Measurements from ENCODE around the gene FOSB. TPM values are rescaled to one million over a fixed set of nuclear protein-coding genes. Genes with fewer than 3 reads are reported as not detected.

Gene FOSB
- polyA plus RNA-seq, 1 donor from 2014 or later = 2.1 TPM

DNA sequence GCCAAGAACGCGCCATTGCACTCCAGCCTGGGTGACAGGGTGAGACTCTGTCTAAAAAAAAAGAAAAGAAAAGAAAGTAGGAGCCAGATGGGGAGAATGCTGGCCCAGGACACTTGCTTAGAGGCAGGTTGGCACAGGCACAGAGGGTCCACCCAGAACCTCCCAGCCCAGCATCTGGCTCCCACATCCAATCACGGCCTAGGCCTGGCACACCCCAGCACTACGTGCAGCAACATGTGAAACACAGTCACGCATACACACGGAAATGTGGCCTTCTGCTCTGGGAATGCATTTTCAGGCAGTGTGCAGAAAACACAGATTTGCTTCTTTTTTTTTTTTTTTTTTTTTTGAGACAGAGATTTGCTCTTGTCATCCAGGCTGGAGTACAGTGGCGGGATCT lies 20.9 kb upstream of the FOSB start:
- TF ChIP-seq EZH2 (IDR thresholded peaks at IDR 0.05; ENCODE audit: borderline replicate concordance, insufficient read depth, low read length, poor library complexity, severe bottlenecking) (no peak), SMC3 (conservative IDR thresholded peaks at IDR 0.05; ENCODE audit: poor library complexity) (no peak), POLR2AphosphoS5 (IDR thresholded peaks at IDR 0.05) (no peak), EP300 (conservative IDR thresholded peaks at IDR 0.05; ENCODE audit: poor library complexity, severe bottlenecking) (no peak), REST (IDR thresholded peaks at IDR 0.05; ENCODE audit: borderline replicate concordance) (no peak), TAF1 (IDR thresholded peaks at IDR 0.05; ENCODE audit: low read depth) (no peak), MXI1 (conservative IDR thresholded peaks at IDR 0.05; ENCODE audit: poor library complexity, severe bottlenecking) (no peak), RAD21 (conservative IDR thresholded peaks at IDR 0.05) (no peak)
- TF ChIP-seq, protein P1, sequence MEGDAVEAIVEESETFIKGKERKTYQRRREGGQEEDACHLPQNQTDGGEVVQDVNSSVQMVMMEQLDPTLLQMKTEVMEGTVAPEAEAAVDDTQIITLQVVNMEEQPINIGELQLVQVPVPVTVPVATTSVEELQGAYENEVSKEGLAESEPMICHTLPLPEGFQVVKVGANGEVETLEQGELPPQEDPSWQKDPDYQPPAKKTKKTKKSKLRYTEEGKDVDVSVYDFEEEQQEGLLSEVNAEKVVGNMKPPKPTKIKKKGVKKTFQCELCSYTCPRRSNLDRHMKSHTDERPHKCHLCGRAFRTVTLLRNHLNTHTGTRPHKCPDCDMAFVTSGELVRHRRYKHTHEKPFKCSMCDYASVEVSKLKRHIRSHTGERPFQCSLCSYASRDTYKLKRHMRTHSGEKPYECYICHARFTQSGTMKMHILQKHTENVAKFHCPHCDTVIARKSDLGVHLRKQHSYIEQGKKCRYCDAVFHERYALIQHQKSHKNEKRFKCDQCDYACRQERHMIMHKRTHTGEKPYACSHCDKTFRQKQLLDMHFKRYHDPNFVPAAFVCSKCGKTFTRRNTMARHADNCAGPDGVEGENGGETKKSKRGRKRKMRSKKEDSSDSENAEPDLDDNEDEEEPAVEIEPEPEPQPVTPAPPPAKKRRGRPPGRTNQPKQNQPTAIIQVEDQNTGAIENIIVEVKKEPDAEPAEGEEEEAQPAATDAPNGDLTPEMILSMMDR (IDR thresholded peaks at IDR 0.05; ENCODE audit: poor library complexity, severe bottlenecking) = no peak
- Histone ChIP-seq H3K4me3 (ENCODE audit: low read length) (no peak overlapping the region), H3K9ac (ENCODE audit: low read length) (no peak overlapping the region), H3K27me3 (ENCODE audit: insufficient read depth, low read depth, low read length) (no peaks in the 10 kb centered on the region), H4K20me1 (ENCODE audit: insufficient read depth) (no peaks in the 10 kb centered on the region), H3F3A (ENCODE audit: insufficient read depth, low read length, poor library complexity, severe bottlenecking) (no peaks in the 10 kb centered on the region), H3K27ac (ENCODE audit: low read length) (no peak overlapping the region), H3K9me2 (ENCODE audit: insufficient read depth, low read length) (no peaks in the 10 kb centered on the region), H3K36me3 (ENCODE audit: insufficient read depth, low read length) (no peaks in the 10 kb centered on the region), H3K79me2 (replicated peaks; ENCODE audit: insufficient read depth, low read length) (no peaks in the 10 kb centered on the region), H3K9me3 (ENCODE audit: low read length) (no peaks in the 10 kb centered on the region), H2AFZ (ENCODE audit: low read depth, low read length) (no peak overlapping the region), H3K4me2 (ENCODE audit: low read length) (no peak overlapping the region)

DNA sequence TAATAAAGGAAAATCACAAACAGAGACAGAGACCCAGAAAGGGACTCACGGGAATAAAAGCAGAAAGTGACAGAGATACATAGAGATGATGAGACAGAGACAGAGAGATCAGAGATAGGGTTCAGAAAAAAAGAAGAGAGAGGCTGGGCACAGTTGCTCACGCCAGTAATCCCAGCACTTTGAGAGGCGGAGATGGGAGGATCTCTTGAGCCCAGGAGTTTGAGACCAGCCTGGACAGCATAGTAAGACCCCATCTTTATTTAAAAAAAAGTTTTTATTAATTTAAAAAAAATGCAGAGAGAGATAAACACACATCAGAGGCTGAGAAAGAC lies 19.4 kb upstream of the FOSB start:
- H4K20me1 ChIP-seq (ENCODE audit: insufficient read depth) = no peaks in the 10 kb centered on the region
- H3K27me3 ChIP-seq (ENCODE audit: insufficient read depth, low read depth, low read length) = no peaks in the 10 kb centered on the region
- H3F3A ChIP-seq (ENCODE audit: insufficient read depth, low read length, poor library complexity, severe bottlenecking) = no peaks in the 10 kb centered on the region
- H3K27ac ChIP-seq (ENCODE audit: low read length) = no peak overlapping the region
- no peaks in the 10 kb centered on the region for H3K9me3 ChIP-seq (ENCODE audit: low read length)
- no peak overlapping the region for H3K9ac ChIP-seq (ENCODE audit: low read length)
- no peaks in the 10 kb centered on the region for H3K36me3 ChIP-seq (ENCODE audit: insufficient read depth, low read length)
- no peaks in the 10 kb centered on the region for H3K79me2 ChIP-seq (replicated peaks; ENCODE audit: insufficient read depth, low read length)
- no peaks in the 10 kb centered on the region for H3K9me2 ChIP-seq (ENCODE audit: insufficient read depth, low read length)
- no peak overlapping the region for H3K4me3 ChIP-seq (ENCODE audit: low read length)
- TF ChIP-seq SMC3 (conservative IDR thresholded peaks at IDR 0.05; ENCODE audit: poor library complexity) (no peak), POLR2AphosphoS5 (IDR thresholded peaks at IDR 0.05) (no peak), MXI1 (conservative IDR thresholded peaks at IDR 0.05; ENCODE audit: poor library complexity, severe bottlenecking) (no peak)
- no peak overlapping the region for H3K4me2 ChIP-seq (ENCODE audit: low read length)
- no peak overlapping the region for H2AFZ ChIP-seq (ENCODE audit: low read depth, low read length)

GRCh38 chr19:45448887-45449299 lies 18.9 kb upstream of the FOSB start:
- H3K27ac ChIP-seq (ENCODE audit: low read length) = no peak overlapping the region
- H2AFZ ChIP-seq (ENCODE audit: low read depth, low read length) = no peak overlapping the region
- no peaks in the 10 kb centered on the region for H3K9me3 ChIP-seq (ENCODE audit: low read length)
- H3K79me2 ChIP-seq (replicated peaks; ENCODE audit: insufficient read depth, low read length) = no peaks in the 10 kb centered on the region
- no peaks in the 10 kb centered on the region for H3F3A ChIP-seq (ENCODE audit: insufficient read depth, low read length, poor library complexity, severe bottlenecking)
- H3K4me3 ChIP-seq (ENCODE audit: low read length) = no peak overlapping the region
- no peaks in the 10 kb centered on the region for H3K9me2 ChIP-seq (ENCODE audit: insufficient read depth, low read length)
- no peak for TF ChIP-seq REST (IDR thresholded peaks at IDR 0.05; ENCODE audit: borderline replicate concordance)
- no peak for TF ChIP-seq MXI1 (conservative IDR thresholded peaks at IDR 0.05; ENCODE audit: poor library complexity, severe bottlenecking)
- no peak for TF ChIP-seq EZH2 (IDR thresholded peaks at IDR 0.05; ENCODE audit: borderline replicate concordance, insufficient read depth, low read length, poor library complexity, severe bottlenecking)
- TF ChIP-seq TAF1 (IDR thresholded peaks at IDR 0.05; ENCODE audit: low read depth) = no peak
- no peak for TF ChIP-seq RAD21 (conservative IDR thresholded peaks at IDR 0.05)
- no peak for TF ChIP-seq SMC3 (conservative IDR thresholded peaks at IDR 0.05; ENCODE audit: poor library complexity)
- no peak for TF ChIP-seq POLR2AphosphoS5 (IDR thresholded peaks at IDR 0.05)
- no peak for TF ChIP-seq EP300 (conservative IDR thresholded peaks at IDR 0.05; ENCODE audit: poor library complexity, severe bottlenecking)
- TF ChIP-seq, protein P1 (IDR thresholded peaks at IDR 0.05; ENCODE audit: poor library complexity, severe bottlenecking) = no peak
- H3K9ac ChIP-seq (ENCODE audit: low read length) = no peak overlapping the region
- no peaks in the 10 kb centered on the region for H3K27me3 ChIP-seq (ENCODE audit: insufficient read depth, low read depth, low read length)
- H4K20me1 ChIP-seq (ENCODE audit: insufficient read depth) = no peaks in the 10 kb centered on the region
- H3K4me2 ChIP-seq (ENCODE audit: low read length) = no peak overlapping the region
- no peaks in the 10 kb centered on the region for H3K36me3 ChIP-seq (ENCODE audit: insufficient read depth, low read length)
